ENCODE data around the gene WRAP53.

The WRAP53 gene

DNA sequence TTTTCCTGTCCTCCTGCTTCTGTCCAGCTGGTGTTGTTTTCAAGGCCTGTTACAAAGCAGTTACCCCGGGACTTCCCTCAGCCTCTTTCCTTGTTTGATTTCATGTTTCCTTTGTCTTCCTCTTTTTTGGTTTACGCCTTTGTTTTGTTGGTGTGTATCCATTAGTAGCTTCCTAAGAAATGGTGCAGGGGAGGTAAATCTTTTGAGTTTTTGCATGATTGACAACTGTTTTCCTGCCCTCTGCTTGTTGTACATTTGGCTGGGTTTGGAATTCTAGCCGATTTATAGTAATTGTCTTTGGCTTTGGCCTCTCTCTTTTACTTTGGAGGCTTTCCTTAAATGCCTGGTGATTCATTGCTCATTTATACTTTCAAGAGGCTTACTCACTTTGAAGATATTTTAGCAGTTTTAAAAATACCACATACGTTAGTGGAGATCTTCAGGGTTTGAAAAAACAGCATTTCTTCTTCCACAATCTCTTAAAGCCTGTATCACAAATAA lies 62.1 kb downstream of the WRAP53 start:
- H3K4me3 Mint-ChIP-seq: no peak overlapping the region
- no peak overlapping the region for H3K27ac Mint-ChIP-seq
- peaks cover 5% of the 10 kb centered on the region for H3K36me3 Mint-ChIP-seq (ENCODE audit: low read depth)
- DNase-seq: no peak
- H3K4me1 Mint-ChIP-seq: peaks cover 20% of the 10 kb centered on the region
- peaks cover 17% of the 10 kb centered on the region for H3K9me3 Mint-ChIP-seq
- no peak for TF ChIP-seq CTCF (IDR thresholded peaks at IDR 0.05)
- peaks cover 26% of the 10 kb centered on the region for H3K27me3 Mint-ChIP-seq (ENCODE audit: low read depth, poor library complexity)
